ENCODE data around the gene ANAPC2.

The ANAPC2 gene

DNA sequence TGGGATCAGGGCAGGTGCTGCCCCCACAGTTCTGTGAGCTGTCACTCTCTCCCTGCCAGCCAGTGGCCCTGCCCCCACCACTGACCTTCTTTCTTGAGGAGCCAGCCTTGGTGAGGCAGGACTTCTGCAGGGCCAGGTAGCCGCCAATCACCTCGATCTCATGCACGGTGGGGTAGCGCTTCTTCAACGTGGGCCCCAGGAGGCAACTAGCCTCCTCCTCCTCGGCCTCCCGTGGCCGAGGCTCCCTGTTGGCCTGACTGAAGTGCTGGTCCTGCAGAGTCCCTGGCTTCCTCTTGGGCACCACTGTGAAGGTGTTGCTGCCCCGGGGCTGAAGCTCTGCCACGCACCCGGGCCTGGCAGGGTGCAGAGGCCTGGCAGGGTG, 10.5 kb upstream of the ANAPC2 start:
- TF ChIP-seq CTCF (IDR thresholded peaks at IDR 0.05): no peak
- no peak overlapping the region for H3K27ac ChIP-seq
- no peaks in the 10 kb centered on the region for H3K36me3 ChIP-seq
- peaks cover 15% of the 10 kb centered on the region for H3K27me3 ChIP-seq
- peaks cover 15 to 18% of the 10 kb centered on the region in 2 experiments for H3K4me1 ChIP-seq (ENCODE audit: control insufficient read depth in 1 of 2, insufficient read depth in 1 of 2, low read depth in 1 of 2, low read length in 1 of 2)
- no peaks in the 10 kb centered on the region for H3K9me3 ChIP-seq
- H3K4me3 ChIP-seq (ENCODE audit: low read depth in 1 of 2, low read length in 1 of 2): no peak overlapping the region

DNA sequence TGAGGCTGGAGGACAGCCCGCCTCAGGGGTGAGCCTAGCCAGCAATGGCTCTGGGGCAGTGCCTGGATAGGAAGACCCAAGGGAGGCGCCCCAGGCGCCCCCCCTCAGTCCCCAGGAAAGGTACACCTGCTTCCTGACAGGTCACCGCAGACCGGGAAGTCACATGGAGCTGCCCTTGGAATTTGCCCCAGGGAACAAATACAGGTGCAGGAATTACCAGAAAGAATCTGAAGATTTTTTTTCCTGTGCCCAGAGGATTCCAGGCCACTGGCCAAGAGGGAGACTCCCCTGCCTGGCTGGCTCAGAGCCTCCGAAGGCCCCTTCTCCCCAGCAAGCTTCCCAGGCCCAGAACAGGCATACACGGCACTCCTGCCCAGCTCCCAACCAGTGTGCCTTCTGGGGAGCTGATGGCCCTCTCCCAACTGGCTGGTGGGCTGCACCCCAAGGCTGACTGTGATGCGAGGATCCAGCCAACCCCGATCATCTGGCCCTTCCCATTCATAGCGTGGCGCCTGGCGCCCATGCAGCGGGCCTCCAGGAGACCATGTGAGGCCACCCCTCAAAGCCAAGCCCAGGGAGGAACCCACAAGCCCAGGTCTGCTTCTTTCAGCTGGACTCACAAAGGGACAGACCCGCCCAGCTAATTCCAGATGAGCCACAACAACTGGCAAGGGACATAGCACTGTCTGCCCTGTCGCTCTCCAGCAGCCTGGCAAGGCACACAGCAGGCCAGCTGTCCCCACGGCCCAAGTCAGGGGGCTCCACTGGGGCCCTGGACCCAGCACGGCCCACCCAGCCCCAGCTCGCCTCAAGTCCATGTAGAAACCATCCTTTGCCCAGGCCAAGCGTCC, 9.9 kb upstream of the ANAPC2 start:
- H3K4me1 ChIP-seq (ENCODE audit: control insufficient read depth in 1 of 2, insufficient read depth in 1 of 2, low read depth in 1 of 2, low read length in 1 of 2): peaks cover 14 to 18% of the 10 kb centered on the region in 2 experiments
- H3K36me3 ChIP-seq: no peaks in the 10 kb centered on the region
- no peak for TF ChIP-seq CTCF (IDR thresholded peaks at IDR 0.05)
- peaks cover 15% of the 10 kb centered on the region for H3K27me3 ChIP-seq
- H3K9me3 ChIP-seq: no peaks in the 10 kb centered on the region
- no peak overlapping the region for H3K27ac ChIP-seq
- H3K4me3 ChIP-seq (ENCODE audit: low read depth in 1 of 2, low read length in 1 of 2): no peak overlapping the region

DNA sequence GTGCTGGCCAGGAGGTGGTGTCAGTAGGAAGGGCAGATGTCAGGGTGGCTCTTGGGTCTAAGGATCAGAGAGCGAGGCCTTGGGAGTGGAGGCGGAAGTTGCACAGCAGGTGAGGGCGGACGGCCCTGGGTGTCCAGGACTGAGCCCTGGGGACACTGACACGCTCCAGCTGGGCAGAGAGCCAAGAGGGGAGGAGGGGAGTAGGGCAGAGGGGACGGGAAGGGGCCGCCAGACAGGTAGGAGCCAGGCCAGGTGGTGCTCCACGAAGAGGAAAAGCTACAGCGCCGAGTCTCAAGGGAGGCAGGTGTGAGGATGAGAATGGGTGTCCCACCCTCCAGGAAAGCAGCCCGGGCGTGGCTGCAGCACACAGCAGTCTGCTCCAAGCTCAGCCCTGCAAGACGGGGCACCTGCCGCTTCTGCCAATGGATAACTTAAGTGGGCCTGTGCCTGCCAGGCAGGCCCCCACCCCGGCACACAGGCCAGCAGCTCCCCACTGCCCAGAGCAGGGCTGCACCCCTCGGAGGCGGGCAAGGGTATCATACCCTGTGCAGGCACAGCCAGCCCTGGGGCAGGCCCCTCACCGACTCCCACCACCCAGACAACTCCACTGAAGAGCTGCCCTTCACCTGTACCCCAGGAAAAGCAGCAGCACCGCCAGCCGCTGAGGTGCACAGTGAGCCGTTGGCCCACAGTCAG, 7.3 kb upstream of the ANAPC2 start:
- no peak overlapping the region for H3K27ac ChIP-seq
- peaks cover 7% of the 10 kb centered on the region for H3K36me3 ChIP-seq
- TF ChIP-seq CTCF (IDR thresholded peaks at IDR 0.05): no peak

GRCh38 chr9:137194909-137195308, 6.5 kb upstream of the ANAPC2 start:
- no peak for TF ChIP-seq CTCF (IDR thresholded peaks at IDR 0.05)
- Histone ChIP-seq H3K4me3 (ENCODE audit: low read depth in 1 of 2, low read length in 1 of 2) (no peak overlapping the region), H3K9me3 (no peaks in the 10 kb centered on the region), H3K27me3 (peaks cover 15% of the 10 kb centered on the region), H3K4me1 (ENCODE audit: control insufficient read depth in 1 of 2, insufficient read depth in 1 of 2, low read depth in 1 of 2, low read length in 1 of 2) (peaks cover 10 to 16% of the 10 kb centered on the region in 2 experiments), H3K36me3 (peaks cover 14% of the 10 kb centered on the region), H3K27ac (no peak overlapping the region)

More for the DNA sequence above, 7.3 kb upstream of the ANAPC2 start:
- H3K27me3 ChIP-seq: peaks cover 15% of the 10 kb centered on the region
- peaks cover 6 to 11% of the 10 kb centered on the region in 2 experiments for H3K4me1 ChIP-seq (ENCODE audit: control insufficient read depth in 1 of 2, insufficient read depth in 1 of 2, low read depth in 1 of 2, low read length in 1 of 2)
- no peaks in the 10 kb centered on the region for H3K9me3 ChIP-seq
- H3K4me3 ChIP-seq (ENCODE audit: low read depth in 1 of 2, low read length in 1 of 2): no peak overlapping the region

- Histone ChIP-seq H3K36me3 (peaks cover 16% of the 10 kb centered on the region), H3K4me1 (ENCODE audit: control insufficient read depth in 1 of 2, insufficient read depth in 1 of 2, low read depth in 1 of 2, low read length in 1 of 2) (peaks cover 10 to 16% of the 10 kb centered on the region in 2 experiments), H3K4me3 (ENCODE audit: low read depth in 1 of 2, low read length in 1 of 2) (no peak overlapping the region), H3K27ac (no peak overlapping the region), H3K27me3 (peaks cover 9% of the 10 kb centered on the region), H3K9me3 (no peaks in the 10 kb centered on the region)
- no peak for TF ChIP-seq CTCF (IDR thresholded peaks at IDR 0.05)
Measured at GRCh38 chr9:137194388-137194787, 6.0 kb upstream of the ANAPC2 start.

Data from neutrophil (primary cell).